NCI-H2227 (cell line): Measurements from ENCODE around the gene CNPY1.

Experiments
- DNase-seq: peaks from one replicate; lab custom pipeline; 2025; ENCODE audit not compliant: unreplicated experiment; lab: John Stamatoyannopoulos, UW

CNPY1 gene

GRCh38 chr7:155490697-155491628 is 55.4 kb downstream of the CNPY1 start:
- DNase-seq = no peak

GRCh38 chr7:155489862-155490696 is 56.3 kb downstream of the CNPY1 start:
- no peak for DNase-seq

- no peak for DNase-seq
These were observed 57.1 kb downstream of the CNPY1 start for GRCh38 chr7:155489158-155489840.

GRCh38 chr7:155488483-155489127 is 57.8 kb downstream of the CNPY1 start:
- DNase-seq = no peak

- DNase-seq = no peak
These were observed 58.6 kb downstream of the CNPY1 start for GRCh38 chr7:155487509-155488482.

GRCh38 chr7:155486783-155487508 is 59.4 kb downstream of the CNPY1 start:
- no peak for DNase-seq

- DNase-seq = no peak
These were observed 61.6 kb downstream of the CNPY1 start for GRCh38 chr7:155484483-155485399.

GRCh38 chr7:155483868-155484325 is 62.5 kb downstream of the CNPY1 start:
- DNase-seq = no peak

GRCh38 chr7:155483245-155483644 is 63.1 kb downstream of the CNPY1 start:
- DNase-seq = no peak

GRCh38 chr7:155482511-155483183 is 63.7 kb downstream of the CNPY1 start:
- no peak for DNase-seq

GRCh38 chr7:155481764-155482163 is 64.6 kb downstream of the CNPY1 start:
- DNase-seq = no peak

GRCh38 chr7:155477476-155477875 is 68.9 kb downstream of the CNPY1 start:
- DNase-seq = no peak

GRCh38 chr7:155471718-155472117 is 74.6 kb downstream of the CNPY1 start:
- DNase-seq = no peak

GRCh38 chr7:155470686-155471638 is 75.4 kb downstream of the CNPY1 start:
- no peak for DNase-seq

GRCh38 chr7:155470186-155470487 is 76.2 kb downstream of the CNPY1 start:
- DNase-seq = no peak
